PC-3 (cell line): ENCODE data around the gene CNTNAP5. TPM values are rescaled to one million over a fixed set of nuclear protein-coding genes. Genes with fewer than 3 reads are reported as not detected.

Experiments used
- ATAC-seq: fragments of 200-7000 bp; cut with Tn5 transposase; 2 replicates; pipeline ENCODE4 v1.9.1; 2020; ENCODE audit warnings: mild to moderate bottlenecking, moderate library complexity
- BruUV-seq: library from RNA; stranded (reverse); fragments of 400-500 nt; replicated peaks from 2 replicates; lab custom pipeline; 2021; lab: Mats Ljungman, UMichigan
- CTCF ChIA-PET: fragments of 300-600 bp; sonication (Branson Sonifier 250); formaldehyde crosslinking; loops from one replicate; lab custom pipeline; 2022; ENCODE audit warnings: antibody characterized with exemption; lab: Charles Lee
- POLR2A ChIA-PET: fragments of 300-600 bp; sonication (Branson Sonifier 250); formaldehyde crosslinking; loops from one replicate; lab custom pipeline; 2022; ENCODE audit warnings: antibody characterized with exemption; ENCODE audit not compliant: unreplicated experiment; lab: Charles Lee
- DNase-seq: peaks from one replicate; pipeline ENCODE4 v3.0.0-alpha.2; 2015
- H2AFZ ChIP-seq: fragments of 300-600 bp; sonication (generic); 2 replicates; pipeline ENCODE4 v1.6.0; 2016; ENCODE audit warnings: antibody characterized with exemption, low read length
- H3F3A ChIP-seq: fragments of 300-600 bp; sonication (generic); one replicate; pipeline ENCODE4 v1.6.0; 2017; ENCODE audit warnings: antibody characterized with exemption, low read length, control low read depth, mild to moderate bottlenecking; ENCODE audit not compliant: unreplicated experiment
- H3K27ac ChIP-seq: fragments of 300-600 bp; sonication (generic); 2 replicates; pipeline ENCODE4 v1.5.1; 2016; ENCODE audit warnings: mild to moderate bottlenecking, low read length
- H3K27me3 ChIP-seq: fragments of 300-600 bp; sonication (generic); 2 replicates; pipeline ENCODE4 v1.6.1; 2016; ENCODE audit warnings: low read length, mixed read lengths
- H3K36me3 ChIP-seq: fragments of 300-600 bp; sonication (generic); 2 replicates; pipeline ENCODE4 v1.6.1; 2016; ENCODE audit warnings: low read depth, mixed run types, low read length, mixed read lengths
- H3K4me1 ChIP-seq: fragments of 300-600 bp; sonication (generic); 2 replicates; pipeline ENCODE4 v1.5.1; 2016; ENCODE audit warnings: low read length; ENCODE audit not compliant: insufficient read depth
- H3K4me2 ChIP-seq: fragments of 300-600 bp; sonication (generic); 2 replicates; pipeline ENCODE4 v1.6.0; 2016; ENCODE audit warnings: low read length
- H3K4me3 ChIP-seq: fragments of 300-600 bp; sonication (generic); 2 replicates; pipeline ENCODE4 v1.5.1; 2016; ENCODE audit warnings: mild to moderate bottlenecking, low read length, mixed read lengths
- H3K79me2 ChIP-seq: fragments of 300-600 bp; sonication (generic); 2 replicates; pipeline ENCODE4 v1.6.1; 2017; ENCODE audit warnings: low read length, mixed read lengths
- H3K9ac ChIP-seq: fragments of 300-600 bp; sonication (generic); 2 replicates; pipeline ENCODE4 v1.6.0; 2016; ENCODE audit warnings: mild to moderate bottlenecking, low read length
- H3K9me2 ChIP-seq: fragments of 300-600 bp; sonication (generic); replicated peaks from 2 replicates; pipeline ENCODE4 v1.6.1; 2016; ENCODE audit warnings: mixed run types, low read length, mixed read lengths
- H3K9me3 ChIP-seq: fragments of 300-600 bp; sonication (generic); 2 replicates; pipeline ENCODE4 v1.6.1; 2016; ENCODE audit warnings: low read length, mixed read lengths
- H4K20me1 ChIP-seq: fragments of 300-600 bp; sonication (generic); 2 replicates; pipeline ENCODE4 v1.6.1; 2016; ENCODE audit warnings: low read length, mixed read lengths
- EZH2phosphoT487 ChIP-seq: fragments of 300-600 bp; sonication (generic); IDR thresholded peaks from 2 replicates; pipeline ENCODE4 v1.6.1; 2018; ENCODE audit warnings: mild to moderate bottlenecking, antibody characterized with exemption, low read length, borderline replicate concordance
- intact Hi-C: fragments of 100-400 bp; cut with micrococcal nuclease; formaldehyde crosslinking; loops from 2 replicates; pipeline ENCODE4 v1.9.0; 2023
- total RNA-seq: library from RNA; depleted of rRNA; stranded (reverse); fragments of >200 nt; gene quantifications from 2 replicates; pipeline ENCODE4 v1.2.3, GENCODE V29; 2014
- TF ChIP-seq, protein P1 (sequence below): fragments of 300-600 bp; sonication (generic); conservative IDR thresholded peaks from 2 replicates; pipeline ENCODE4 v1.5.1; 2017; ENCODE audit warnings: antibody characterized with exemption, low read depth, mild to moderate bottlenecking, low read length

CNTNAP5 gene
- total RNA-seq, 1 experiment from 2014 or later: not detected

GRCh38 chr2:124961132-124961531 is 936.0 kb downstream of the CNTNAP5 start:
- BruUV-seq: no TSS peak
- intact Hi-C loops: no loop called here
- Histone ChIP-seq H3K4me3 (no peak overlapping the region), H3K79me2 (no peaks in the 10 kb centered on the region), H3K9me2 (no peaks in the 10 kb centered on the region), H3K9ac (no peak overlapping the region), H3K4me1 (no peaks in the 10 kb centered on the region), H3K4me2 (no peak overlapping the region), H3K9me3 (no peaks in the 10 kb centered on the region), H2AFZ (no peak overlapping the region), H3K36me3 (no peaks in the 10 kb centered on the region), H3F3A (no peaks in the 10 kb centered on the region), H3K27me3 (no peaks in the 10 kb centered on the region), H4K20me1 (no peaks in the 10 kb centered on the region), H3K27ac (no peak overlapping the region)
- no peak for ATAC-seq
- DNase-seq: no peak
- ChIA-PET POLR2A (no interaction called here), CTCF (no interaction called here)
- TF ChIP-seq EZH2phosphoT487: no peak
- TF ChIP-seq, protein P1, sequence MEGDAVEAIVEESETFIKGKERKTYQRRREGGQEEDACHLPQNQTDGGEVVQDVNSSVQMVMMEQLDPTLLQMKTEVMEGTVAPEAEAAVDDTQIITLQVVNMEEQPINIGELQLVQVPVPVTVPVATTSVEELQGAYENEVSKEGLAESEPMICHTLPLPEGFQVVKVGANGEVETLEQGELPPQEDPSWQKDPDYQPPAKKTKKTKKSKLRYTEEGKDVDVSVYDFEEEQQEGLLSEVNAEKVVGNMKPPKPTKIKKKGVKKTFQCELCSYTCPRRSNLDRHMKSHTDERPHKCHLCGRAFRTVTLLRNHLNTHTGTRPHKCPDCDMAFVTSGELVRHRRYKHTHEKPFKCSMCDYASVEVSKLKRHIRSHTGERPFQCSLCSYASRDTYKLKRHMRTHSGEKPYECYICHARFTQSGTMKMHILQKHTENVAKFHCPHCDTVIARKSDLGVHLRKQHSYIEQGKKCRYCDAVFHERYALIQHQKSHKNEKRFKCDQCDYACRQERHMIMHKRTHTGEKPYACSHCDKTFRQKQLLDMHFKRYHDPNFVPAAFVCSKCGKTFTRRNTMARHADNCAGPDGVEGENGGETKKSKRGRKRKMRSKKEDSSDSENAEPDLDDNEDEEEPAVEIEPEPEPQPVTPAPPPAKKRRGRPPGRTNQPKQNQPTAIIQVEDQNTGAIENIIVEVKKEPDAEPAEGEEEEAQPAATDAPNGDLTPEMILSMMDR: no peak
